ENCODE data around the gene SGO2.

Gene SGO2
- total RNA-seq, result 3.0 to 48.8 (median 17.1) reads per million in 17 experiments

- DNase-seq, result peak; percentile 95 to 98 (median 97)
These were observed at the start of gene SGO2 for GRCh38 chr2:200525882-200526651. TSS of gene SGO2 (plus strand) at chr2:200526207. CDS start at chr2:200532976, 6,769 bp downstream.

- DNase-seq, result no peak
These were observed 49.2 kb upstream of the SGO2 start for GRCh38 chr2:200476836-200477235.

- DNase-seq, result no peak
These were observed 48.3 kb upstream of the SGO2 start for GRCh38 chr2:200477667-200478131.

GRCh38 chr2:200479692-200480265, 46.2 kb upstream of the SGO2 start:
- no peak for DNase-seq

- no peak for DNase-seq
These were observed 43.8 kb upstream of the SGO2 start for GRCh38 chr2:200482194-200482593.

- DNase-seq, result peak in 3 of 4 experiments; percentile 22 to 46 (median 29)
These were observed 42.2 kb upstream of the SGO2 start for GRCh38 chr2:200483729-200484198.

- DNase-seq, result no peak
These were observed 41.1 kb upstream of the SGO2 start for GRCh38 chr2:200484934-200485333.

- DNase-seq, result no peak
These were observed 39.5 kb upstream of the SGO2 start for GRCh38 chr2:200486529-200486928.

GRCh38 chr2:200488169-200488568, 37.8 kb upstream of the SGO2 start:
- DNase-seq, result no peak

- no peak for DNase-seq
These were observed 36.0 kb upstream of the SGO2 start for GRCh38 chr2:200490001-200490400.

- DNase-seq, result no peak
These were observed 33.4 kb upstream of the SGO2 start for GRCh38 chr2:200492656-200493055.

GRCh38 chr2:200494048-200494447, 32.0 kb upstream of the SGO2 start:
- no peak for DNase-seq

- no peak for DNase-seq
These were observed 29.3 kb upstream of the SGO2 start for GRCh38 chr2:200496696-200497095.

GRCh38 chr2:200498402-200499162, 27.4 kb upstream of the SGO2 start:
- no peak for DNase-seq

GRCh38 chr2:200502196-200502595, 23.8 kb upstream of the SGO2 start:
- DNase-seq, result no peak

- no peak for DNase-seq
These were observed 19.3 kb upstream of the SGO2 start for GRCh38 chr2:200506679-200507078.

- DNase-seq, result no peak
These were observed 18.8 kb upstream of the SGO2 start for GRCh38 chr2:200507179-200507578.

GRCh38 chr2:200509235-200509611, 16.8 kb upstream of the SGO2 start:
- DNase-seq, result peak; percentile 5 to 28 (median 14)

- DNase-seq, result peak; percentile 92 to 97 (median 96)
These were observed 16.2 kb upstream of the SGO2 start, which contains the start of gene KCTD18 for GRCh38 chr2:200509612-200510433. TSS of gene KCTD18 (minus strand) at chr2:200510068. CDS start at chr2:200507016, 3,052 bp downstream.

GRCh38 chr2:200515155-200515554, 10.9 kb upstream of the SGO2 start:
- DNase-seq, result no peak

- no peak for DNase-seq
These were observed 2.8 kb upstream of the SGO2 start for GRCh38 chr2:200523158-200523557.

GRCh38 chr2:200523604-200524003, 2.4 kb upstream of the SGO2 start:
- DNase-seq, result no peak
